DND-41 (cell line): ENCODE measurements around the gene MUC2.

ENCODE experiments used
- EZH2 ChIP-seq: IDR thresholded peaks from 3 replicates; pipeline ENCODE4 v1.6.1; 2012; ENCODE audit warnings: borderline replicate concordance, low read depth, mild to moderate bottlenecking, moderate library complexity, low read length, inconsistent platforms; ENCODE audit not compliant: severe bottlenecking
- TF ChIP-seq, protein P1 (sequence below): IDR thresholded peaks from 2 replicates; pipeline ENCODE4 v1.5.1; 2012; ENCODE audit warnings: borderline replicate concordance, low read length, moderate library complexity, mild to moderate bottlenecking; ENCODE audit not compliant: poor library complexity, severe bottlenecking; ENCODE audit errors: extremely low read depth

GRCh38 chr11:1035577-1036283 lies 38.9 kb upstream of the MUC2 start:
- TF ChIP-seq, protein P1, sequence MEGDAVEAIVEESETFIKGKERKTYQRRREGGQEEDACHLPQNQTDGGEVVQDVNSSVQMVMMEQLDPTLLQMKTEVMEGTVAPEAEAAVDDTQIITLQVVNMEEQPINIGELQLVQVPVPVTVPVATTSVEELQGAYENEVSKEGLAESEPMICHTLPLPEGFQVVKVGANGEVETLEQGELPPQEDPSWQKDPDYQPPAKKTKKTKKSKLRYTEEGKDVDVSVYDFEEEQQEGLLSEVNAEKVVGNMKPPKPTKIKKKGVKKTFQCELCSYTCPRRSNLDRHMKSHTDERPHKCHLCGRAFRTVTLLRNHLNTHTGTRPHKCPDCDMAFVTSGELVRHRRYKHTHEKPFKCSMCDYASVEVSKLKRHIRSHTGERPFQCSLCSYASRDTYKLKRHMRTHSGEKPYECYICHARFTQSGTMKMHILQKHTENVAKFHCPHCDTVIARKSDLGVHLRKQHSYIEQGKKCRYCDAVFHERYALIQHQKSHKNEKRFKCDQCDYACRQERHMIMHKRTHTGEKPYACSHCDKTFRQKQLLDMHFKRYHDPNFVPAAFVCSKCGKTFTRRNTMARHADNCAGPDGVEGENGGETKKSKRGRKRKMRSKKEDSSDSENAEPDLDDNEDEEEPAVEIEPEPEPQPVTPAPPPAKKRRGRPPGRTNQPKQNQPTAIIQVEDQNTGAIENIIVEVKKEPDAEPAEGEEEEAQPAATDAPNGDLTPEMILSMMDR, result no peak
- no peak for TF ChIP-seq EZH2
